RWPE1 (cell line): ENCODE measurements around the gene TRABD.
A peak's percentile ranks its signal among the peaks of the same experiment; 100 is the strongest.

ENCODE experiments used
- CTCF ChIA-PET: fragments of 350-600 bp; sonication (Branson Sonifier 250); formaldehyde crosslinking; extraction: SDS; loops from one replicate; lab custom pipeline; 2021; lab: Yijun Ruan, JAX
- POLR2A ChIA-PET: fragments of 400-600 bp; formaldehyde crosslinking; extraction: SDS; loops from one replicate; lab custom pipeline; 2020; ENCODE audit warnings: antibody characterized with exemption; ENCODE audit not compliant: low non-redundant PET; lab: Yijun Ruan, JAX
- DNase-seq: peaks from one replicate; pipeline ENCODE4 v3.0.0; 2012; ENCODE audit warnings: low spot score
- H3K27ac ChIP-seq: fragments of 450-650 bp; 2 replicates; pipeline ENCODE4 v1.5.1; 2017
- CTCF ChIP-seq: fragments of 450-650 bp; conservative IDR thresholded peaks from 2 replicates; pipeline ENCODE4 v1.5.1; 2017; ENCODE audit warnings: low read depth, mild to moderate bottlenecking

The TRABD gene

GRCh38 chr22:50246242-50247175, 60.8 kb downstream of the TRABD start:
- ChIA-PET POLR2A (no interaction called here), CTCF (interaction anchor here (0.7 kb wide), 1 partner anchor 10 kb away, joined by 4 read pairs; no protein-coding TSS in a partner anchor)
- no peak for TF ChIP-seq CTCF
- DNase-seq = no peak
- H3K27ac ChIP-seq = peak overlapping the region; percentile 89

DNA sequence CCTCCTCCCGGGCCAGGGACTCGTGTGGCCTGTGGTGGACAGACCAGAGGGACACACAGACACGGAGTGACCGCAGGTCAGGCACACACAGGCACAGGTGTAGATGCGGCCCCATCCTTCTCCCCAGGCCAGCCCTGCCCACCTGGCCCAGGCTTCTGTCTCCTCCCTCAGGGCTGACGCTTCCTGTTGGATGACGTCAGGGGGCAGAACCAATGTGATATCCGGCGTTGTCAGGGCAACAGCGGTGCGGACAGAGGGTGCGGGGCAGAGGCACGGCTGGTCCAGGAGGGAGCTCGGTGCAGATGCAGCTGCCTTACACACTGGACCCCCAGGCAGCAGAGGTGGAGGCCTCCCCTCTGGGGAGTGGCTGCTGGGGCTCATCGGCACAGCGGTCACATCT, 62.0 kb downstream of the TRABD start:
- CTCF ChIA-PET = no interaction called here
- TF ChIP-seq CTCF = no peak
- POLR2A ChIA-PET = no interaction called here
- DNase-seq = peak; percentile 59
- H3K27ac ChIP-seq = peak overlapping the region; percentile 89

DNA sequence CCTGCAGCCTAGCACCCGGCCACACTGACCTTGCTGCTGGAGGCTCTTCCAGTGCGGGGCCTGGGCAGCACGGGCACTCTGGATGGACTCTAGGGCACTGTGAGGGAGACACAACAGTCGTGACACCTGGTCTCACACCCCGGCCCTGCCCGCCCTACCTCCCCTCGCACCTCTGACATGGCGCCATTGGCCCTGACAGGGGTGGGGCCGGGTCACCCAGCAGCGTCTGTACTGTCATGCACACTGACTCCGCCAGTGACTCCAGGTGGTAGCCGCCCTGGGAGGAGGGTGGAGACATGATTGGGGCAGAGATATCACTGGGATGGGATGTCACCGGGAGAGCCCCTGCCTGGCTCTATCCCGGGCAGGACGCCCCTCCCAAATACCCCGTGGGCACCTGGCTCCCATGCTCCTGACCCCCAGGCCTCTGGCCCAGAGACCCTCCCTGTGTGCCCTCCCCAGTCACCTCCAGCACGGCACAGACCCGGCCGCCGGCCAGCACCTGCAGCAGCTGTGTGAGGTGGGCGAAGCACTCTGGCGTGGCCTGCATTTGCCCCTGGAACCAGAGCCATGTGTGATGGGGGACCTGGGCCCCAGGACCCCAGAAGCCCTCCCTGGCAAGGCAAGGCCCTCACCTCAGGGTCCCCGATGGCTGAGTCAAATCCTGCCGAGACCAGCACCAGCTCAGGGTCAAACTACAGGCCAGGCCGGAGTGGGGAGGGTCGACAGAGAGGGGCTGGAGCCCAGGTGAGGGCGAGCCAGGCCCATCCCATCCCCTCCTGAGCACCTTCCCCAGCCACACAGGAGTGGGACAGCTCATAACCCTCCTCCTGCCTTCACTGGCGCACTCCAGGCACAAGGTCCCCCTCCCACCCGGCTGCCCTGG, 62.7 kb downstream of the TRABD start:
- ChIA-PET POLR2A (no interaction called here), CTCF (no interaction called here)
- H3K27ac ChIP-seq = peak overlapping the region; percentile 89
- TF ChIP-seq CTCF = no peak
- no peak for DNase-seq
